PC-9 (cell line): ENCODE measurements around the gene ADAMTSL2.

Source experiments
- CTCF ChIP-seq: fragments of 200-600 bp; sonication (generic); conservative IDR thresholded peaks from 2 replicates; pipeline ENCODE4 v1.6.1; 2017; ENCODE audit warnings: mixed run types, antibody characterized with exemption, mild to moderate bottlenecking, moderate library complexity
- EZH2 ChIP-seq: fragments of 200-600 bp; sonication (generic); IDR thresholded peaks from 2 replicates; pipeline ENCODE4 v1.8.0; 2017; ENCODE audit warnings: antibody characterized with exemption, low read depth

GRCh38 chr9:133535306-133535877 lies 888 bp downstream of the ADAMTSL2 start:
- TF ChIP-seq CTCF (no peak), EZH2 (no peak)
